ENCODE data around the gene CDC42EP4.
A peak's percentile ranks its signal among the peaks of the same experiment; 100 is the strongest.

- TF ChIP-seq TAF1 (conservative IDR thresholded peaks at IDR 0.05) = no peak
- no peak for TF ChIP-seq CTCF (IDR thresholded peaks at IDR 0.05; ENCODE audit: low read depth, low read length, missing input control)
- TF ChIP-seq YY1 (IDR thresholded peaks at IDR 0.05) = peak; percentile 95
- peak; percentile 18 to 44 for TF ChIP-seq RAD21 (IDR thresholded peaks at IDR 0.05)
- TF ChIP-seq EGR1 (IDR thresholded peaks at IDR 0.05; ENCODE audit: low read depth in 2 of 2) = no peak
- no peak for TF ChIP-seq GABPA (IDR thresholded peaks at IDR 0.05 in 1 of 2, conservative IDR thresholded peaks at IDR 0.05 in 1 of 2)
- TF ChIP-seq, protein P1, sequence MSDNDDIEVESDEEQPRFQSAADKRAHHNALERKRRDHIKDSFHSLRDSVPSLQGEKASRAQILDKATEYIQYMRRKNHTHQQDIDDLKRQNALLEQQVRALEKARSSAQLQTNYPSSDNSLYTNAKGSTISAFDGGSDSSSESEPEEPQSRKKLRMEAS (IDR thresholded peaks at IDR 0.05) = peak; percentile 97
- TF ChIP-seq, protein P2, sequence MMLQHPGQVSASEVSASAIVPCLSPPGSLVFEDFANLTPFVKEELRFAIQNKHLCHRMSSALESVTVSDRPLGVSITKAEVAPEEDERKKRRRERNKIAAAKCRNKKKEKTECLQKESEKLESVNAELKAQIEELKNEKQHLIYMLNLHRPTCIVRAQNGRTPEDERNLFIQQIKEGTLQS (IDR thresholded peaks at IDR 0.05) = peak; percentile 31
- TF ChIP-seq JUND (IDR thresholded peaks at IDR 0.05) = peak; percentile 41 to 61
- peak; percentile 12 for TF ChIP-seq FOXA2 (IDR thresholded peaks at IDR 0.05)
- TF ChIP-seq SP1 (IDR thresholded peaks at IDR 0.05) = peak; percentile 60
Measured at GRCh38 chr17:73293480-73293911, 18.3 kb downstream of the CDC42EP4 start.
